Endodermal cell (in vitro differentiated cells): ENCODE results near the gene LSM6. TPM values are rescaled to one million over a fixed set of nuclear protein-coding genes. Genes with fewer than 3 reads are reported as not detected.

Experiments used
- DNase-seq: peaks from one replicate; pipeline ENCODE4 v3.0.0-alpha.2; 2017
- H3K27ac ChIP-seq: 2 replicates; pipeline ENCODE4 v1.5.1; 2013; ENCODE audit warnings: mild to moderate bottlenecking, low read depth, low read length, moderate library complexity
- H3K27me3 ChIP-seq: 2 replicates; pipeline ENCODE4 v1.6.1; 2013; ENCODE audit warnings: mild to moderate bottlenecking, low read length, moderate library complexity; ENCODE audit not compliant: insufficient read depth, control insufficient read depth, poor library complexity, severe bottlenecking
- H3K36me3 ChIP-seq: 2 replicates; pipeline ENCODE4 v1.7.0; 2013; ENCODE audit warnings: mild to moderate bottlenecking, low read length, moderate library complexity; ENCODE audit not compliant: control insufficient read depth, insufficient read depth
- H3K4me1 ChIP-seq: one replicate; pipeline ENCODE4 v1.7.0; 2013; ENCODE audit warnings: low read length; ENCODE audit not compliant: control insufficient read depth, insufficient read depth
- H3K4me3 ChIP-seq: 2 replicates; pipeline ENCODE4 v1.5.1; 2013; ENCODE audit warnings: mild to moderate bottlenecking, low read length, moderate library complexity
- H3K9ac ChIP-seq: 2 replicates; pipeline ENCODE4 v1.6.1; 2013; ENCODE audit warnings: mild to moderate bottlenecking, low read length, moderate library complexity; ENCODE audit not compliant: poor library complexity, severe bottlenecking; ENCODE audit errors: extremely low read depth
- H3K9me3 ChIP-seq: 2 replicates; pipeline ENCODE4 v1.6.1; 2013; ENCODE audit warnings: mild to moderate bottlenecking, low read length, moderate library complexity; ENCODE audit not compliant: control insufficient read depth
- H3K27ac Mint-ChIP-seq: 2 replicates; pipeline ENCODE4 v1.8.0; 2020; ENCODE audit warnings: mixed read lengths
- H3K27me3 Mint-ChIP-seq: 2 replicates; pipeline ENCODE4 v1.8.0; 2021; ENCODE audit warnings: mild to moderate bottlenecking, mixed read lengths; ENCODE audit not compliant: insufficient read depth
- H3K36me3 Mint-ChIP-seq: 2 replicates; pipeline ENCODE4 v1.8.0; 2020; ENCODE audit warnings: low read depth, mixed read lengths
- H3K4me1 Mint-ChIP-seq: 2 replicates; pipeline ENCODE4 v1.8.0; 2020; ENCODE audit warnings: mixed read lengths
- H3K4me3 Mint-ChIP-seq: 2 replicates; pipeline ENCODE4 v1.8.0; 2020; ENCODE audit warnings: mild to moderate bottlenecking, moderate library complexity, mixed read lengths
- H3K9me3 Mint-ChIP-seq: 2 replicates; pipeline ENCODE4 v1.8.0; 2020; ENCODE audit warnings: mild to moderate bottlenecking, mixed read lengths
- CTCF ChIP-seq: fragments of 200-600 bp; sonication (generic); conservative IDR thresholded peaks from 2 replicates; pipeline ENCODE4 v1.5.0; 2021; ENCODE audit warnings: antibody characterized with exemption, mild to moderate bottlenecking
- WGBS, 2 experiments: methylation state at CpG; one replicate each; pipeline versions ENCODE4 v1.1.5 to v1.1.7; 2013; ENCODE audit warnings: missing lambda C conversion rate in 2 of 2, mixed read lengths in 1 of 2; ENCODE audit not compliant: insufficient coverage in 1 of 2, insufficient read length in 1 of 2; 5-methylcytosine and 5-hydroxymethylcytosine counted together
- total RNA-seq, 2 donors: library from RNA; stranded (reverse); fragmentation: NEBNext Ultra II Directional in 1 of 2; extraction: Animal tissue kit (Norgen Biotek cat#: 25700) in 1 of 2; gene quantifications; 2 replicates in 1 of 2; 3 replicates in 1 of 2; pipeline ENCODE4 v1.2.1, GENCODE V29; 2021

LSM6 gene
- total RNA-seq, 2 donors from 2014 or later: 59.6 to 83.8 TPM

- no peaks in the 10 kb centered on the region for H3K27me3 Mint-ChIP-seq
- H3K9me3 ChIP-seq: no peaks in the 10 kb centered on the region
- H3K4me1 Mint-ChIP-seq: peaks cover 53% of the 10 kb centered on the region
- no peaks in the 10 kb centered on the region for H3K27me3 ChIP-seq
- H3K36me3 ChIP-seq: peaks cover 14% of the 10 kb centered on the region
- no peaks in the 10 kb centered on the region for H3K9me3 Mint-ChIP-seq
- peaks cover 10% of the 10 kb centered on the region for H3K36me3 Mint-ChIP-seq
- DNase-seq: peak; percentile 69
- no peak overlapping the region for H3K27ac ChIP-seq
- peaks cover 10% of the 10 kb centered on the region for H3K4me1 ChIP-seq
- no peak for TF ChIP-seq CTCF
- H3K27ac Mint-ChIP-seq: peak overlapping the region; percentile 2
- 47 to 69% methylated on average over 6 to 7 of the region's 7 CpGs for WGBS, 2 experiments
- H3K4me3 ChIP-seq: peak overlapping the region; percentile 25
- H3K4me3 Mint-ChIP-seq: no peak overlapping the region
- H3K9ac ChIP-seq: peak overlapping the region; percentile 9
Measured at GRCh38 chr4:146179784-146180370, 4.4 kb downstream of the LSM6 start.

GRCh38 chr4:146182443-146182842 lies 6.9 kb downstream of the LSM6 start:
- Histone ChIP-seq H3K27me3 (no peaks in the 10 kb centered on the region), H3K4me3 (peak overlapping the region; percentile 8), H3K36me3 (peaks cover 38% of the 10 kb centered on the region), H3K4me1 (peaks cover 10% of the 10 kb centered on the region), H3K27ac (no peak overlapping the region), H3K9me3 (no peaks in the 10 kb centered on the region), H3K9ac (no peak overlapping the region)
- WGBS, 2 experiments: 93 to 94% methylated on average over 3 of the region's 3 CpGs
- no peak for DNase-seq
- Mint-ChIP-seq H3K27ac (no peak overlapping the region), H3K27me3 (no peaks in the 10 kb centered on the region), H3K36me3 (peaks cover 27% of the 10 kb centered on the region), H3K9me3 (no peaks in the 10 kb centered on the region), H3K4me1 (peaks cover 41% of the 10 kb centered on the region), H3K4me3 (no peak overlapping the region)
- no peak for TF ChIP-seq CTCF

GRCh38 chr4:146183209-146183608 lies 7.7 kb downstream of the LSM6 start:
- Histone ChIP-seq H3K27ac (no peak overlapping the region), H3K4me3 (no peak overlapping the region), H3K9me3 (no peaks in the 10 kb centered on the region), H3K4me1 (peaks cover 10% of the 10 kb centered on the region), H3K9ac (no peak overlapping the region), H3K36me3 (peaks cover 45% of the 10 kb centered on the region), H3K27me3 (no peaks in the 10 kb centered on the region)
- Mint-ChIP-seq H3K4me3 (no peak overlapping the region), H3K9me3 (no peaks in the 10 kb centered on the region), H3K27ac (no peak overlapping the region), H3K27me3 (no peaks in the 10 kb centered on the region), H3K36me3 (peaks cover 31% of the 10 kb centered on the region), H3K4me1 (peaks cover 38% of the 10 kb centered on the region)
- TF ChIP-seq CTCF: no peak
- WGBS, 2 experiments: 92 to 100% methylated on average over 1 to 2 of the region's 2 CpGs
- DNase-seq: no peak
